SU-DHL-6 (cell line): Measurements from ENCODE around the gene TCP11L2.
A peak's percentile ranks its signal among the peaks of the same experiment; 100 is the strongest.

Experiments used
- H2AFZ ChIP-seq: fragments of 200-600 bp; sonication (generic); 2 replicates; pipeline ENCODE4 v1.6.1; 2014; ENCODE audit warnings: low read depth, mild to moderate bottlenecking, moderate library complexity, mixed read lengths, antibody characterized with exemption, low read length; ENCODE audit not compliant: severe bottlenecking
- H3F3A ChIP-seq: fragments of 200-600 bp; shearing (Covaris generic); 2 replicates; pipeline ENCODE4 v1.6.0; 2016; ENCODE audit warnings: antibody characterized with exemption, mild to moderate bottlenecking; ENCODE audit not compliant: insufficient read depth
- H3K27ac ChIP-seq: fragments of 200-600 bp; sonication (generic); 2 replicates; pipeline ENCODE4 v1.5.1; 2016; ENCODE audit warnings: low read depth, mild to moderate bottlenecking, low read length, moderate library complexity, mixed read lengths
- H3K27me3 ChIP-seq: fragments of 200-600 bp; sonication (generic), shearing (Covaris generic); 2 replicates; pipeline ENCODE4 v1.6.0; 2014; ENCODE audit warnings: mild to moderate bottlenecking, low read length
- H3K36me3 ChIP-seq: fragments of 200-600 bp; sonication (generic); 2 replicates; pipeline ENCODE4 v1.6.1; 2014; ENCODE audit warnings: mild to moderate bottlenecking, low read length, mixed read lengths
- H3K4me2 ChIP-seq: fragments of 300-600, 200-600 bp; shearing (Covaris generic), sonication (generic); 2 replicates; pipeline ENCODE4 v1.6.0; 2014; ENCODE audit warnings: low read length, low read depth, mild to moderate bottlenecking; ENCODE audit not compliant: poor library complexity, severe bottlenecking
- H3K4me3 ChIP-seq: fragments of 200-600 bp; sonication (generic); 2 replicates; pipeline ENCODE4 v1.5.1; 2014; ENCODE audit warnings: antibody characterized with exemption, low read length, mild to moderate bottlenecking, mixed read lengths; ENCODE audit not compliant: insufficient read depth, poor library complexity, severe bottlenecking
- H3K79me2 ChIP-seq: fragments of 200-600 bp; sonication (generic); 2 replicates; pipeline ENCODE4 v1.6.1; 2014; ENCODE audit warnings: mild to moderate bottlenecking, low read length, moderate library complexity; ENCODE audit not compliant: insufficient read depth
- H3K9ac ChIP-seq: fragments of 200-600 bp; sonication (generic); 2 replicates; pipeline ENCODE4 v1.7.0; 2014; ENCODE audit warnings: mild to moderate bottlenecking, low read length
- H3K9me2 ChIP-seq: fragments of 200-600 bp; sonication (generic); replicated peaks from 2 replicates; pipeline ENCODE4 v1.6.1; 2014; ENCODE audit warnings: low read length; ENCODE audit not compliant: insufficient read depth
- H3K9me3 ChIP-seq: fragments of 200-600 bp; sonication (generic); 2 replicates; pipeline ENCODE4 v1.6.1; 2014; ENCODE audit warnings: low read length, mixed read lengths; ENCODE audit not compliant: insufficient read depth
- H4K20me1 ChIP-seq: fragments of 200-600 bp; sonication (generic); 2 replicates; pipeline ENCODE4 v1.6.1; 2014; ENCODE audit warnings: low read depth, mild to moderate bottlenecking, antibody characterized with exemption, low read length, moderate library complexity, mixed read lengths
- EZH2phosphoT487 ChIP-seq: fragments of 200-600 bp; sonication (generic), shearing (Covaris generic); conservative IDR thresholded peaks from 2 replicates; pipeline ENCODE4 v1.6.1; 2018; ENCODE audit warnings: mild to moderate bottlenecking, antibody characterized with exemption, low read length, moderate library complexity, mixed read lengths
- TF ChIP-seq, protein P1 (sequence below): fragments of 200-600 bp; sonication (generic); IDR thresholded peaks from one replicate; pipeline ENCODE4 v1.5.1; 2017; ENCODE audit warnings: antibody characterized with exemption, mild to moderate bottlenecking, low read length, moderate library complexity; ENCODE audit not compliant: insufficient read depth, poor library complexity, severe bottlenecking

The TCP11L2 gene

DNA sequence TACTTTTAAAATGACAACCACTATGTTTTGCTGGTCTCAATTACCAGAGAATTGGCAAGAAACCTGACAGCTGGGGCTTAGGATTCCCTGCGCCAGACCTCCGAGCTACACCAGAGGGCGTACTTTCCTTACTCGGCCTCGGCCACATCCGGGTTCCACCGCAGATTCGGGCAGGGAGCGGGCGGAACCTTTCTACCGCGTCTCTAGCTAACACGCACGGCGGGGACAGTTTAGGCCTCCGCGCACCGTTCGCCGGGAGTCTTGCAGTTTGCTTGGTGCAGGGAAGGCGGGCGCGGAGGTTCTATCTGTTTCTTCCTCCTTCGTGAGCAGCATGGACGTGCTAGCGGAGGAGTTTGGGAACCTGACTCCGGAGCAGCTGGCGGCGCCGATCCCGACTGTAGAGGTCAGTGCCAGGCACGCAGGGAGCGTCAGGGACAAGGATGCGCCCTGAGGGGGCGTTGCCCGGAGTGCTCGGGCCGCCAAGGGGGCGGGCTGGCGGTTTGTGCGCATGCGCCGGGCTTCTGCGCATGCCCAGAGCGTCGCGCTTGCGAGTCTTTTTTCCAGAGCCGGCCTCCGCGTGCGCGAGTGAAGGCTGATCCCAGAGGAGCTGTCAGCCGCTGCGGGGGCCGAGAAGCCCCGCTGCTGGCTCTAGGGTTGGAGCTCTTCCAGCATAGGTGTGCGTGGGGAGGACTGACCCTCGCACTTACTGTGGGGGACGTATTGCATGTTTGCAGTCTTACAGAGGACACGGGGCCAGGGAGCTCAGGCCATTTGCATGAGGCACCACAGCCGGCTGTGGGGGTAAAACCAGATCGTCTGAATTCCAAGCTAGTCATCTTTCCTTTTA, 55.2 kb downstream of the TCP11L2 start, which contains the start of gene POLR3B:
POLR3B (plus strand) TSS at position 200 of the 847 bp plus-strand sequence; CDS start at position 332, 132 bp downstream.
- Histone ChIP-seq H3K36me3 (no peaks in the 10 kb centered on the region), H3K27me3 (no peaks in the 10 kb centered on the region), H3K9me2 (no peaks in the 10 kb centered on the region), H3K79me2 (peaks cover 46% of the 10 kb centered on the region), H4K20me1 (no peaks in the 10 kb centered on the region), H3K4me3 (peak within 1 kb of the TSS; percentile 92), H3K27ac (peak within 1 kb of the TSS; percentile 64), H3K9me3 (no peaks in the 10 kb centered on the region), H3K4me2 (peak within 1 kb of the TSS; percentile 91), H3F3A (no peaks in the 10 kb centered on the region), H3K9ac (peak within 1 kb of the TSS; percentile 76), H2AFZ (peak within 1 kb of the TSS; percentile 64)
- TF ChIP-seq, protein P1, sequence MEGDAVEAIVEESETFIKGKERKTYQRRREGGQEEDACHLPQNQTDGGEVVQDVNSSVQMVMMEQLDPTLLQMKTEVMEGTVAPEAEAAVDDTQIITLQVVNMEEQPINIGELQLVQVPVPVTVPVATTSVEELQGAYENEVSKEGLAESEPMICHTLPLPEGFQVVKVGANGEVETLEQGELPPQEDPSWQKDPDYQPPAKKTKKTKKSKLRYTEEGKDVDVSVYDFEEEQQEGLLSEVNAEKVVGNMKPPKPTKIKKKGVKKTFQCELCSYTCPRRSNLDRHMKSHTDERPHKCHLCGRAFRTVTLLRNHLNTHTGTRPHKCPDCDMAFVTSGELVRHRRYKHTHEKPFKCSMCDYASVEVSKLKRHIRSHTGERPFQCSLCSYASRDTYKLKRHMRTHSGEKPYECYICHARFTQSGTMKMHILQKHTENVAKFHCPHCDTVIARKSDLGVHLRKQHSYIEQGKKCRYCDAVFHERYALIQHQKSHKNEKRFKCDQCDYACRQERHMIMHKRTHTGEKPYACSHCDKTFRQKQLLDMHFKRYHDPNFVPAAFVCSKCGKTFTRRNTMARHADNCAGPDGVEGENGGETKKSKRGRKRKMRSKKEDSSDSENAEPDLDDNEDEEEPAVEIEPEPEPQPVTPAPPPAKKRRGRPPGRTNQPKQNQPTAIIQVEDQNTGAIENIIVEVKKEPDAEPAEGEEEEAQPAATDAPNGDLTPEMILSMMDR, result peak; percentile 79
- TF ChIP-seq EZH2phosphoT487, result no peak

DNA sequence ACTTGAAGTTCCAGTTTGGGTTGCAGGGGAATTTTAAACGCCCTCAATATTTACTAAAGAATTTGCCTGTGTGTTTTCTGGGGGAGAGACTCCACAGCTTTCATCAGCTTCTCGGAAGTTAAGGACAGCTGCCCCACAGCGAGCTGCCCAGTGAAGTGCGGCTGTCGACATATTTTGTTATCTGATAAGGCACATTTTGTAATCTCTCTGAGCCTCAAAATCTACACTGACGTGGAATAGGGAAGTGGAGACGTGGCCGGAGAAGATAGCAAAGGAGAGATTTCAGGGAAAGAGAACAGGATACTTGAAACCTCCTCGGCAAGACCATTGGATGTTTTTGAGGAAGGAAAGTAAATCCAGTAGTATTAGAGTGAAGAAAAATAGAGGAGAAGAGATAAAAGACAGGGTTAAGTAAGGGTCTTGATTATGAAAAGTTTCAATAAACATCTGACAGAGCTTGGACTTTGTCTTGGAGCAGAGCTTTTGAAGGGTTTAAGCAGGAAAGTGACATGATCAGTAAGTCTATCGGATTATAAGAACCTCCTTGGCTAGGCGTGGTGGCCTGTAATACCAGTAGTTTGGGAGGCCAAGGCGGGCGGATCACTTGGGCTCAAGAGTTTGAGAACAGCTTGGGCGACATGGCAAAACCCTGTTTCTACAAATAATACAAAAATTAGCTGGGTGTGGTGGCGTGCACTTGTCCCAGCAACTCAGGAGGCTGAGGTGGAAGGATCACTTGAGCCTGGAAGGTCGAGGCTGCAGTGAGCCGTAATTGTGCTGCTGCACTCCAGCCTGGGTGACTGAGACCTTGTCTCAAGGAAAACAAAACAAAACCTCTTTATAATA, 56.1 kb downstream of the TCP11L2 start:
- Histone ChIP-seq H4K20me1 (no peaks in the 10 kb centered on the region), H3K79me2 (peaks cover 55% of the 10 kb centered on the region), H2AFZ (peak overlapping the region; percentile 64), H3K27me3 (no peaks in the 10 kb centered on the region), H3K9me3 (no peaks in the 10 kb centered on the region), H3K27ac (peak overlapping the region; percentile 64), H3K4me3 (peak overlapping the region; percentile 92), H3K4me2 (peak overlapping the region; percentile 91), H3K9me2 (no peaks in the 10 kb centered on the region), H3F3A (no peaks in the 10 kb centered on the region), H3K36me3 (no peaks in the 10 kb centered on the region), H3K9ac (peak overlapping the region; percentile 76)
- TF ChIP-seq, protein P1, result no peak
- TF ChIP-seq EZH2phosphoT487, result no peak

DNA sequence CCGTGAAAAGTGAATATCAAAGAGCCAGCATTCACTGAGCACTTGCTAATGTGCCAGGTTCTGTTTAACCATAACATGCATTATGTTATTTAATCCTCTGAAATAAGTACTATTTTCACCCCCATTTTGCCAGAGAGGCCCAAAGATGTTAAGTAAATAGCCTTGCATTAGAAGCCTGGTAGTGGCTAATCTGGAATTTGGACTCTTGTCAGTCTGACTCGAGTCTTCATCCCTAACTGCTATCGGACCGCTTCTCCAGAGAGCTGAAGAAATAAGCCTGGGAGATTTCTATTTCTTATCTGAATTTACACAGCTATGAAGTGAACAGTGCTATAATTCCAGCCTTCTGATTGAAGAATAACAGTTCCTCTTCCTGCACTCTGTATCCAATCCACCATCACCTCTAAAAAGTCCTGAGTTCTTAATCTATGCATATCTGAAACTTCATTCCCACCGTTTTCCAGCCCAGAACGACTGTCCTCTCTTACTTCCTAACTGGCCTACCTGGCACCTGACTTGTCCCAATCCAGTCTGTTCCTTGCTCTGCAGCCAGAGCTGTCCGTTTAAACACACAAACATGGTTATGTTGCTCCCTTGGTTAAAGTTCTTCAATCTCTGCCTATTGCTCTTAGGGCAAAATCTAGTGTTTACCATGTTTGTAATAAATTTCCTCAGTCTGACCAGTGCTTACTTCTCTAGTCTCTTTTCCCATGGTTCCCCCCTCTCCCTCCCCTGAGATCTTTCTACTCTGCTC, 57.3 kb downstream of the TCP11L2 start:
- no peak overlapping the region for H3K9ac ChIP-seq
- no peaks in the 10 kb centered on the region for H3F3A ChIP-seq
- H3K79me2 ChIP-seq, result peaks cover 60% of the 10 kb centered on the region
- H4K20me1 ChIP-seq, result no peaks in the 10 kb centered on the region
- no peaks in the 10 kb centered on the region for H3K9me2 ChIP-seq
- no peak overlapping the region for H3K4me3 ChIP-seq
- H3K4me2 ChIP-seq, result no peak overlapping the region
- TF ChIP-seq EZH2phosphoT487, result no peak
- TF ChIP-seq, protein P1, result no peak
- H3K27ac ChIP-seq, result no peak overlapping the region
- no peaks in the 10 kb centered on the region for H3K36me3 ChIP-seq
- H2AFZ ChIP-seq, result no peak overlapping the region
- H3K9me3 ChIP-seq, result no peaks in the 10 kb centered on the region
- no peaks in the 10 kb centered on the region for H3K27me3 ChIP-seq
